H1 (cell line): ENCODE measurements around the gene MAP3K3. TPM values are rescaled to one million over a fixed set of nuclear protein-coding genes. Genes with fewer than 3 reads are reported as not detected.

Experiments
- CTCF ChIA-PET: fragments of 300-600 bp; sonication (Branson Sonifier 250); formaldehyde crosslinking; loops from one replicate; lab custom pipeline; 2021; ENCODE audit not compliant: partially characterized antibody; lab: Charles Lee
- POLR2A ChIA-PET: fragments of 300-600 bp; sonication (Branson Sonifier 250); formaldehyde crosslinking; loops from one replicate; lab custom pipeline; 2021; ENCODE audit warnings: inconsistent platforms; ENCODE audit not compliant: partially characterized antibody; lab: Charles Lee
- DNase-seq, 2 experiments: peaks; one replicate each; pipeline versions ENCODE4 v3.0.0 to v3.0.0-alpha.2; 2010 to 2022; ENCODE audit warnings: low spot score in 2 of 2, low read depth in 1 of 2, mixed read lengths in 1 of 2
- FAIRE-seq: peaks from 2 replicates; lab custom pipeline; 2011; peaks lifted over from hg19 to GRCh38; lab: Jason Lieb, UNC
- H2AFZ ChIP-seq: 2 replicates; pipeline ENCODE4 v1.8.1; 2012; ENCODE audit warnings: low read length, inconsistent platforms
- H2AK5ac ChIP-seq: 2 replicates; pipeline ENCODE4 v1.6.1; 2013; ENCODE audit warnings: low read depth, low read length
- H2BK120ac ChIP-seq: replicated peaks from 2 replicates; pipeline ENCODE3; 2013; ENCODE audit warnings: low read depth, low read length, inconsistent platforms
- H2BK12ac ChIP-seq: 2 replicates; pipeline ENCODE4 v1.6.1; 2013; ENCODE audit warnings: low read depth, low read length
- H2BK15ac ChIP-seq: 2 replicates; pipeline ENCODE4 v1.6.1; 2013; ENCODE audit warnings: low read length
- H2BK20ac ChIP-seq: 2 replicates; pipeline ENCODE4 v1.6.1; 2013; ENCODE audit warnings: low read length
- H2BK5ac ChIP-seq: 2 replicates; pipeline ENCODE4 v1.6.1; 2013; ENCODE audit warnings: low read depth, low read length
- H3K14ac ChIP-seq: 2 replicates; pipeline ENCODE4 v1.6.1; 2013; ENCODE audit warnings: inconsistent platforms; ENCODE audit not compliant: insufficient read length
- H3K18ac ChIP-seq: 2 replicates; pipeline ENCODE4 v1.6.1; 2013; ENCODE audit warnings: low read length; ENCODE audit errors: extremely low read depth
- H3K23ac ChIP-seq: 2 replicates; pipeline ENCODE4 v1.6.1; 2013; ENCODE audit warnings: inconsistent platforms; ENCODE audit not compliant: insufficient read length
- H3K23me2 ChIP-seq: 2 replicates; pipeline ENCODE4 v1.6.1; 2013; ENCODE audit warnings: low read depth, low read length
- H3K27ac ChIP-seq: 2 replicates; pipeline ENCODE4 v1.6.1; 2011; ENCODE audit warnings: low read depth, low read length, inconsistent platforms
- H3K27me3 ChIP-seq, 4 experiments: replicated peaks in 1 of 4; 1 replicate in 1 of 4; 2 replicates in 3 of 4; pipeline versions ENCODE4 v1.6.1 to v1.8.1; 2011 to 2013; ENCODE audit warnings: low read length in 3 of 4, mild to moderate bottlenecking in 3 of 4, inconsistent platforms in 2 of 4, mixed read lengths in 2 of 4, moderate library complexity in 1 of 4; ENCODE audit not compliant: control insufficient read depth in 3 of 4, insufficient read depth in 3 of 4; ENCODE audit errors: extremely low read depth in 1 of 4
- H3K36me3 ChIP-seq, 4 experiments: 2 replicates each; pipeline versions ENCODE4 v1.6.1 to v1.8.1; 2011 to 2013; ENCODE audit warnings: mild to moderate bottlenecking in 4 of 4, low read length in 3 of 4, moderate library complexity in 2 of 4, control low read depth in 1 of 4, inconsistent platforms in 1 of 4; ENCODE audit not compliant: insufficient read depth in 4 of 4, control insufficient read depth in 2 of 4
- H3K4ac ChIP-seq: replicated peaks from 2 replicates; pipeline ENCODE3; 2013; ENCODE audit warnings: low read length, low read depth, mixed read lengths, inconsistent platforms; ENCODE audit not compliant: insufficient read length
- H3K4me1 ChIP-seq, 4 experiments: replicated peaks in 1 of 4; 1 replicate in 1 of 4; 2 replicates in 3 of 4; pipeline versions ENCODE4 v1.6.1 to v1.8.1; 2011 to 2013; ENCODE audit warnings: low read length in 3 of 4, inconsistent platforms in 2 of 4, mixed read lengths in 1 of 4; ENCODE audit not compliant: insufficient read depth in 4 of 4, control insufficient read depth in 3 of 4
- H3K4me2 ChIP-seq, 2 experiments: 2 replicates each; pipeline versions ENCODE4 v1.6.1 to v1.8.1; 2011 to 2013; ENCODE audit warnings: low read depth in 2 of 2, low read length in 2 of 2, control low read depth in 1 of 2, inconsistent platforms in 1 of 2, mild to moderate bottlenecking in 1 of 2; ENCODE audit not compliant: insufficient read depth in 1 of 2
- H3K4me3 ChIP-seq, 4 experiments: fragments of 200-600, 300-600 bp in 1 of 4; sonication (generic), shearing (Covaris generic), sonication (Bioruptor Twin) in 1 of 4; 2 replicates each; pipeline versions ENCODE4 v1.5.1 to v1.8.1; 2011 to 2016; ENCODE audit warnings: low read length in 4 of 4, low read depth in 3 of 4, control low read depth in 2 of 4, inconsistent platforms in 2 of 4, mild to moderate bottlenecking in 2 of 4, mixed read lengths in 1 of 4, moderate library complexity in 1 of 4; ENCODE audit not compliant: insufficient read depth in 2 of 4; ENCODE audit errors: extremely low read depth in 1 of 4
- H3K56ac ChIP-seq: replicated peaks from 2 replicates; pipeline ENCODE3; 2013; ENCODE audit warnings: low read depth, mild to moderate bottlenecking, mixed read lengths, low read length, inconsistent platforms; ENCODE audit not compliant: insufficient read length
- H3K79me1 ChIP-seq: 2 replicates; pipeline ENCODE4 v1.6.1; 2013; ENCODE audit warnings: low read depth, low read length, control low read depth
- H3K79me2 ChIP-seq, 2 experiments: 2 replicates each; pipeline versions ENCODE4 v1.6.1 to v1.8.1; 2012 to 2013; ENCODE audit warnings: low read length in 2 of 2, mild to moderate bottlenecking in 2 of 2, inconsistent platforms in 1 of 2; ENCODE audit not compliant: insufficient read depth in 2 of 2, control insufficient read depth in 1 of 2
- H3K9ac ChIP-seq, 4 experiments: replicated peaks in 1 of 4; 1 replicate in 1 of 4; 2 replicates in 3 of 4; pipeline versions ENCODE4 v1.6.1 to v1.8.1; 2011 to 2013; ENCODE audit warnings: low read depth in 3 of 4, low read length in 3 of 4, control low read depth in 2 of 4, mild to moderate bottlenecking in 2 of 4, moderate library complexity in 2 of 4, inconsistent platforms in 1 of 4; ENCODE audit errors: extremely low read depth in 1 of 4
- H3K9me3 ChIP-seq, 2 experiments: 2 replicates each; pipeline versions ENCODE4 v1.6.1 to v1.8.1; 2012 to 2013; ENCODE audit warnings: mild to moderate bottlenecking in 2 of 2, moderate library complexity in 2 of 2, control low read depth in 1 of 2, inconsistent platforms in 1 of 2, low read depth in 1 of 2, low read length in 1 of 2, mixed read lengths in 1 of 2; ENCODE audit not compliant: insufficient read depth in 2 of 2
- H4K20me1 ChIP-seq, 2 experiments: replicated peaks in 1 of 2; 2 replicates each; pipeline versions ENCODE3 to v1.8.1; 2011 to 2013; ENCODE audit warnings: inconsistent platforms in 2 of 2, low read length in 2 of 2, mild to moderate bottlenecking in 1 of 2; ENCODE audit not compliant: insufficient read depth in 2 of 2, control insufficient read depth in 1 of 2
- H4K5ac ChIP-seq: 2 replicates; pipeline ENCODE4 v1.6.1; 2013; ENCODE audit warnings: low read length, low read depth, mixed read lengths, inconsistent platforms; ENCODE audit not compliant: insufficient read length
- H4K8ac ChIP-seq: 2 replicates; pipeline ENCODE4 v1.8.0; 2013; ENCODE audit warnings: mild to moderate bottlenecking, moderate library complexity, low read length, inconsistent platforms; ENCODE audit not compliant: insufficient read depth; ENCODE audit errors: extremely low read depth
- H4K91ac ChIP-seq: replicated peaks from 2 replicates; pipeline ENCODE3; 2013; ENCODE audit warnings: low read length, mixed read lengths, inconsistent platforms; ENCODE audit not compliant: insufficient read length
- HDAC6 ChIP-seq: IDR thresholded peaks from one replicate; pipeline ENCODE4 v1.7.1; 2012; ENCODE audit warnings: low read depth, mild to moderate bottlenecking, inconsistent platforms, low read length, moderate library complexity
- WGBS, 2 experiments: shearing (Covaris generic) in 1 of 2; methylation state at CpG; one replicate each; pipeline versions ENCODE4 v1.1.6 to v1.1.7; 2013 to 2015; ENCODE audit warnings: low lambda C conversion rate in 2 of 2, mixed read lengths in 2 of 2, inconsistent platforms in 1 of 2, low coverage in 1 of 2, missing lambda C conversion rate in 1 of 2; ENCODE audit not compliant: insufficient replicate concordance in 2 of 2, insufficient coverage in 1 of 2, insufficient read length in 1 of 2; ENCODE audit errors: extremely low coverage in 1 of 2, missing lambda C conversion rate in 1 of 2; 5-methylcytosine and 5-hydroxymethylcytosine counted together
- polyA plus RNA-seq, 7 experiments: library from polyadenylated mRNA; depleted of rRNA in 3 of 7; stranded (reverse) in 5 of 7; unstranded in 2 of 7; fragments of >200 nt in 5 of 7; fragments of 200-250 nt in 2 of 7; gene quantifications; 1 replicate in 5 of 7; 2 replicates in 1 of 7; 4 replicates in 1 of 7; pipeline versions ENCODE4 v1.2.1 to v1.2.3, GENCODE V29; 2011 to 2013; ENCODE audit warnings: missing spikeins in 2 of 7, mixed read lengths in 2 of 7
- total RNA-seq: library from RNA; stranded (reverse); fragmentation: NEBNext Ultra II Directional; extraction: Animal tissue kit (Norgen Biotek cat#: 25700); gene quantifications from 2 replicates; pipeline ENCODE4 v1.2.1, GENCODE V29; 2021

Gene MAP3K3
- total and polyA plus RNA-seq, 2 of the 8 experiments (the other 6 are each of a cell fraction or from before 2014, with no cell fraction given): 10.3 to 21.0 TPM

- FAIRE-seq: no peak
- Histone ChIP-seq H3K4me3 (no peak overlapping the region), H3K14ac (no peak overlapping the region), H3K79me2 (peaks cover 5 to 35% of the 10 kb centered on the region in 2 experiments), H2BK5ac (no peak overlapping the region), H4K5ac (no peak overlapping the region), H2AK5ac (no peak overlapping the region), H3K9me3 (no peaks in the 10 kb centered on the region), H4K20me1 (peaks cover 0 to 8% of the 10 kb centered on the region in 2 experiments), H3K4me2 (no peak overlapping the region), H3K9ac (no peak overlapping the region), H2BK20ac (no peak overlapping the region), H3K23me2 (peaks cover 3% of the 10 kb centered on the region), H3K23ac (no peak overlapping the region), H2BK12ac (no peak overlapping the region), H4K8ac (no peak overlapping the region), H3K27me3 (no peaks in the 10 kb centered on the region), H3K36me3 (no peaks in the 10 kb centered on the region), H3K56ac (no peak overlapping the region), H3K4ac (no peak overlapping the region), H3K27ac (no peak overlapping the region), H3K18ac (no peak overlapping the region), H2AFZ (no peak overlapping the region), H3K79me1 (peaks cover 3% of the 10 kb centered on the region; the same call in 1 of the 2 replicates), H2BK120ac (no peak overlapping the region), H2BK15ac (no peak overlapping the region), H4K91ac (no peak overlapping the region), H3K4me1 (peaks cover 2 to 5% (median 3%) of the 10 kb centered on the region in 4 experiments; a peak in 3 of 7 replicates)
- ChIA-PET POLR2A (interaction anchor here (0.9 to 1.4 kb wide), 3 partner anchors 10 to 106 kb away, joined by 3 to 4 read pairs (median 3); no protein-coding TSS in a partner anchor), CTCF (interaction anchor here (0.6 to 3.6 kb wide), 8 partner anchors 12 to 305 kb away, joined by 3 to 18 read pairs (median 4); no protein-coding TSS in a partner anchor)
- WGBS, 2 experiments: 84% methylated on average over 4 of the region's 4 CpGs; no CpG with 5 or more reads in 1 of the 2 experiments
- no peak for TF ChIP-seq HDAC6
- no peak for DNase-seq
Measured at GRCh38 chr17:63626551-63627180, 4.4 kb downstream of the MAP3K3 start.
